NCI-H128 (cell line): ENCODE results near the gene AKR1C1.
"Not testable (repeated sequence)": the region's sequence is repeated elsewhere in the genome, so short reads cannot be mapped to it uniquely, and the experiment has no call there.

ENCODE experiments used
- DNase-seq: peaks from one replicate; lab custom pipeline; 2025; ENCODE audit not compliant: unreplicated experiment; lab: John Stamatoyannopoulos, UW

AKR1C1 gene

GRCh38 chr10:5014200-5014910 lies 51.1 kb downstream of the AKR1C1 start:
- DNase-seq = not testable (repeated sequence)

GRCh38 chr10:5014936-5015335 lies 51.7 kb downstream of the AKR1C1 start:
- DNase-seq = no peak

GRCh38 chr10:5018134-5018533 lies 54.9 kb downstream of the AKR1C1 start:
- DNase-seq = no peak

GRCh38 chr10:5018671-5019277 lies 55.6 kb downstream of the AKR1C1 start:
- not testable (repeated sequence) for DNase-seq

GRCh38 chr10:5019770-5020612 lies 56.8 kb downstream of the AKR1C1 start:
- peak; percentile 60 for DNase-seq

- DNase-seq = not testable (repeated sequence)
Observed at GRCh38 chr10:5021624-5022290, 58.5 kb downstream of the AKR1C1 start.

- no peak for DNase-seq
Observed at GRCh38 chr10:5023177-5023805, 60.1 kb downstream of the AKR1C1 start.

- not testable (repeated sequence) for DNase-seq
Observed at GRCh38 chr10:5025461-5025881, 62.3 kb downstream of the AKR1C1 start.

- DNase-seq = no peak
Observed at GRCh38 chr10:5030989-5031388, 67.8 kb downstream of the AKR1C1 start.

- DNase-seq = not testable (repeated sequence)
Observed at GRCh38 chr10:5031588-5031987, 68.4 kb downstream of the AKR1C1 start.

GRCh38 chr10:5032444-5032843 lies 69.2 kb downstream of the AKR1C1 start:
- DNase-seq = not testable (repeated sequence)
